Measurements from ENCODE around the gene LMX1A. TPM values are rescaled to one million over a fixed set of nuclear protein-coding genes. Genes with fewer than 3 reads are reported as not detected.

The LMX1A gene
- total and polyA plus RNA-seq, 2 donors (not counting 1 experiment from before 2014, with no cell fraction given): not detected

DNA sequence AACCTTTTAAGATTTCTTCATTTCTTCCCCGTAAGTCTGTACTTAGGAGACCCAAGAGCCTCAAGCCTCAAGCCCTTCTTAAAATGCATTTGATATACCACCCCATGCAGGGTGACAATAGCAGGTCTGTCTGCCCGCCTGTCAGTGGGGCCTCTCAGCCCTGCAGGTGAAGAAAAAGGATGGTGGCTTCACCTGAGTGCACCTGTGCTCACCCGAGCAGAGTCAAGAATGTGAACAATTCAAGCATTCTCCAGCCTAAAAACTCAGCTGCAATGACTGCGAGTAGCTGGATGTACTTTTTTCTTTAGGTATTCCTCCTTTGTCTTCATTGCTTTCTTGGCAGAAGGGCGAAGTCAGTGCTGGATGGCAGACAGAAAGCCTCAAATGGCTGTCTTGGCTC, 203.3 kb downstream of the LMX1A start:
- Histone ChIP-seq H3K4me1 (ENCODE audit: control insufficient read depth in 2 of 2, insufficient read depth in 2 of 2, low read length in 2 of 2) (no peaks in the 10 kb centered on the region), H3K27me3 (replicated peaks in 1 of 4; ENCODE audit: control extremely low read depth in 1 of 4, control insufficient read depth in 3 of 4, insufficient read depth in 4 of 4, low read length in 3 of 4) (peaks cover 0 to 3% (median 0%) of the 10 kb centered on the region in 4 experiments), H3K9ac (ENCODE audit: low read length) (no peak overlapping the region), H3K4me3 (ENCODE audit: control extremely low read depth in 1 of 5, extremely low read depth in 1 of 5, insufficient read depth in 1 of 5, low read depth in 2 of 5, low read length in 4 of 5) (no peak overlapping the region), H2AFZ (ENCODE audit: insufficient read depth, low read depth, low read length, poor library complexity, severe bottlenecking) (no peak overlapping the region), H4K20me1 (ENCODE audit: control insufficient read depth, insufficient read depth, low read length, poor library complexity, severe bottlenecking) (no peaks in the 10 kb centered on the region), H3K36me3 (replicated peaks in 1 of 2; ENCODE audit: control extremely low read depth in 1 of 2, control insufficient read depth in 1 of 2, extremely low read depth in 1 of 2, insufficient read depth in 2 of 2, low read length in 1 of 2) (no peaks in the 10 kb centered on the region), H3K4me2 (replicated peaks; ENCODE audit: low read depth, low read length, poor library complexity, severe bottlenecking) (no peak overlapping the region), H3K27ac (ENCODE audit: low read length in 2 of 2) (no peak overlapping the region), H3K9me3 (ENCODE audit: control extremely low read depth in 1 of 3, control insufficient read depth in 2 of 3, insufficient read depth in 1 of 3, low read length in 2 of 3) (no peaks in the 10 kb centered on the region), H3K79me2 (ENCODE audit: control insufficient read depth, insufficient read depth, low read length) (no peaks in the 10 kb centered on the region)
- POLR2A ChIA-PET: no interaction called here
- WGBS (ENCODE audit: insufficient coverage): 76% methylated on average over 4 of the region's 5 CpGs
- H3K4me1 Mint-ChIP-seq: no peaks in the 10 kb centered on the region
- H3K4me3 Mint-ChIP-seq: no peak overlapping the region
- TF ChIP-seq, protein P1, sequence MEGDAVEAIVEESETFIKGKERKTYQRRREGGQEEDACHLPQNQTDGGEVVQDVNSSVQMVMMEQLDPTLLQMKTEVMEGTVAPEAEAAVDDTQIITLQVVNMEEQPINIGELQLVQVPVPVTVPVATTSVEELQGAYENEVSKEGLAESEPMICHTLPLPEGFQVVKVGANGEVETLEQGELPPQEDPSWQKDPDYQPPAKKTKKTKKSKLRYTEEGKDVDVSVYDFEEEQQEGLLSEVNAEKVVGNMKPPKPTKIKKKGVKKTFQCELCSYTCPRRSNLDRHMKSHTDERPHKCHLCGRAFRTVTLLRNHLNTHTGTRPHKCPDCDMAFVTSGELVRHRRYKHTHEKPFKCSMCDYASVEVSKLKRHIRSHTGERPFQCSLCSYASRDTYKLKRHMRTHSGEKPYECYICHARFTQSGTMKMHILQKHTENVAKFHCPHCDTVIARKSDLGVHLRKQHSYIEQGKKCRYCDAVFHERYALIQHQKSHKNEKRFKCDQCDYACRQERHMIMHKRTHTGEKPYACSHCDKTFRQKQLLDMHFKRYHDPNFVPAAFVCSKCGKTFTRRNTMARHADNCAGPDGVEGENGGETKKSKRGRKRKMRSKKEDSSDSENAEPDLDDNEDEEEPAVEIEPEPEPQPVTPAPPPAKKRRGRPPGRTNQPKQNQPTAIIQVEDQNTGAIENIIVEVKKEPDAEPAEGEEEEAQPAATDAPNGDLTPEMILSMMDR (IDR thresholded peaks at IDR 0.05): no peak
- no peak for TF ChIP-seq EZH2 (IDR thresholded peaks at IDR 0.05; ENCODE audit: borderline replicate concordance, insufficient read depth, low read depth, low read length, poor library complexity, severe bottlenecking)
- no peaks in the 10 kb centered on the region for H3K27me3 Mint-ChIP-seq
- DNase-seq (no peak), ATAC-seq (ENCODE audit: low read depth) (no peak)
- no peak overlapping the region for H3K27ac Mint-ChIP-seq
- CTCF ChIA-PET: no interaction called here
- H3K9me3 Mint-ChIP-seq (ENCODE audit: insufficient read depth): peaks cover 5% of the 10 kb centered on the region
- intact Hi-C loops (cut with micrococcal nuclease): no loop called here

DNA sequence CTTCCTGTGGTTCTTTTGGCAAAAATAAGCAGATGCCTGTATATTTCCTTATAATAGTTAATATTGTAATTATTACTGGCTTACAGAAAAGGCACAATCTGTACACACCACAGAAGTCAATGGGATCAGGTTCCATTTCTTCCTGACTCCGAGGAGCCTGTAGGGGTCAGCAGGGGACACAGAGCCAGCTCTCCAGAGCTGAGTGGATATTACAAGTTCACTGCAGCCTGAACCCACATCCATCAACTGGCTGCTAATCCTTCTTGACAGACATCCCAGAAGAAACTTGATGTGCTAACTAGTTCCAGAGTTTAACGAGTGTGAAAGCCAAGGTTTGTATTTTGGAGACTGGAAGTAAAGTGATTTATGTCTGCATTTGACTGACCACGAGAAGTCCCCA, 203.8 kb downstream of the LMX1A start:
- CTCF ChIA-PET: no interaction called here
- H3K36me3 ChIP-seq (replicated peaks in 1 of 2; ENCODE audit: control extremely low read depth in 1 of 2, control insufficient read depth in 1 of 2, extremely low read depth in 1 of 2, insufficient read depth in 2 of 2, low read length in 1 of 2): no peaks in the 10 kb centered on the region
- peaks cover 5% of the 10 kb centered on the region for H3K9me3 Mint-ChIP-seq (ENCODE audit: insufficient read depth)
- no peaks in the 10 kb centered on the region for H3K4me1 Mint-ChIP-seq
- no peak overlapping the region for H3K27ac Mint-ChIP-seq
- intact Hi-C loops (cut with micrococcal nuclease): no loop called here
- DNase-seq (no peak), ATAC-seq (ENCODE audit: low read depth) (no peak)
- no peak overlapping the region for H3K4me3 Mint-ChIP-seq
- H3K4me2 ChIP-seq (replicated peaks; ENCODE audit: low read depth, low read length, poor library complexity, severe bottlenecking): no peak overlapping the region
- no peaks in the 10 kb centered on the region for H3K27me3 Mint-ChIP-seq
- H3K9me3 ChIP-seq (ENCODE audit: control extremely low read depth in 1 of 3, control insufficient read depth in 2 of 3, insufficient read depth in 1 of 3, low read length in 2 of 3): no peaks in the 10 kb centered on the region
- no peaks in the 10 kb centered on the region for H4K20me1 ChIP-seq (ENCODE audit: control insufficient read depth, insufficient read depth, low read length, poor library complexity, severe bottlenecking)
- H3K9ac ChIP-seq (ENCODE audit: low read length): no peak overlapping the region
- peaks cover 0 to 3% (median 0%) of the 10 kb centered on the region in 4 experiments for H3K27me3 ChIP-seq (replicated peaks in 1 of 4; ENCODE audit: control extremely low read depth in 1 of 4, control insufficient read depth in 3 of 4, insufficient read depth in 4 of 4, low read length in 3 of 4)
- no peak overlapping the region for H3K27ac ChIP-seq (ENCODE audit: low read length in 2 of 2)
- WGBS (ENCODE audit: insufficient coverage): 17% methylated on average over 2 of the region's 3 CpGs
- no peak overlapping the region for H2AFZ ChIP-seq (ENCODE audit: insufficient read depth, low read depth, low read length, poor library complexity, severe bottlenecking)
- no peaks in the 10 kb centered on the region for H3K79me2 ChIP-seq (ENCODE audit: control insufficient read depth, insufficient read depth, low read length)
- no peak overlapping the region for H3K4me3 ChIP-seq (ENCODE audit: control extremely low read depth in 1 of 5, extremely low read depth in 1 of 5, insufficient read depth in 1 of 5, low read depth in 2 of 5, low read length in 4 of 5)
- POLR2A ChIA-PET: no interaction called here
- no peak for TF ChIP-seq EZH2 (IDR thresholded peaks at IDR 0.05; ENCODE audit: borderline replicate concordance, insufficient read depth, low read depth, low read length, poor library complexity, severe bottlenecking)
- TF ChIP-seq, protein P1 (IDR thresholded peaks at IDR 0.05): no peak
- no peaks in the 10 kb centered on the region for H3K4me1 ChIP-seq (ENCODE audit: control insufficient read depth in 2 of 2, insufficient read depth in 2 of 2, low read length in 2 of 2)

Measured in B cell (primary cell).